DMS79 treated with DMSO at 0.1 percent for 48 hours (cell line): ENCODE data around the gene COQ3.

Experiments used
- DNase-seq: peaks from one replicate; lab custom pipeline; 2025; lab: John Stamatoyannopoulos, UW

COQ3 gene

DNA sequence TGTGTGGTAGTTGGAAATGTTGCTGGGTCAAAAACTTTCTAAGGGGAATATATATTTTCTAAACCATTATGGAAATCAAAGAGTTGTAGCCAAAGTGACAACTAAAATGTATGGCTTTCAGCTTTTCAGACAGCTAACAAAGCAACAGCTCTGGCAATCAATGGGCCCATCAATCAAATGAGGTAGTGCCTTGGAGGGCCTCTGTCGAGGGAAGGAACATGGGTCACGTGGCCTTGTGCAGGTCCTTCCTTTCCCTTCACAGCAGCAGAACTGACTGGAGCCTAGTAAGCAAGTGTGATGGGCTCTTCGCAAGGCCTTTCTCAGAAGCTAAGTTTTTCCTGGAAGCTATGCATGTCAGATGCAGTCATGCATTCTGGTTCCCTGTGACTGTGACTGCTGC is 62.5 kb downstream of the COQ3 start:
- no peak for DNase-seq

DNA sequence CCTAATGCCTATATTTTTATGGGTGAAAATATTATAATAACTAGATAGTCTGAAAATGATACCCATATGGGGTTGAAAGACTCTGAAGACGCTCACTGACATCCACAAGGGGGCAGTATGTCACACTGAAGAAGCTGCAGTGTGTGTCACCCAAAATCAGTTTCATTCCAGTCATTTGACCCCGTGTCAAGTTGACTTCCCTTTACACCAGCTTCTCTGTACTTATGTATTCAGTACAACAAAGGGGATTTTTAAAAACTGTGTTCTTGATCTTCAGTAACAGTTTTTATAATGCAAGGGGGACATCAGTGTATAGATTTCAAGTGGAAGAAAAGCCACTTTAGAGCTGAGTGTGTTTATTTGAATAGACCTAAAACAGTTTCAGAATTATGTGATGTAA is 63.8 kb downstream of the COQ3 start:
- no peak for DNase-seq

DNA sequence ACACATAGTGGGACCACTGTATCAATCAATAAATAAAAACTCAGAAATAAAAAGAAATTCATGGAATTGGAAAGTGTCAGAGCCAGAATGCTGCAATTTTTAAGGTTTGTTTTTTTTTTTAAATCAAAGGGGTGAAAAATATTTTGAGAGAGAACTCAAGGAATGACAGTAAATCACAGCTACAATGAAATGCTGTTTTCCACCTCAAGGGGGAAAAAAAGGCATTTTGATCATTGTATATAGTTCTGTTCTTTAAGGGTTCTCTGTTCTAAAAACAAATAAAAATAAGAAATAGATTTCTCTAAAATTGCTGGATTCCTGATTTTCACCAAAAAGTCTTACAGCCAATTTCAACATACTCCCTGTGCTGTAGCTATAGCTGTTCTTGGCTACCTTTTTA is 69.0 kb downstream of the COQ3 start:
- no peak for DNase-seq
